HepG2 (cell line): ENCODE data around the gene GCDH. TPM values are rescaled to one million over a fixed set of nuclear protein-coding genes. Genes with fewer than 3 reads are reported as not detected.

Experiments used
- ATAC-seq: fragments of 200-7000 bp; cut with Tn5 transposase; 3 replicates; pipeline ENCODE4 v1.9.1; 2020; ENCODE audit warnings: mild to moderate bottlenecking, moderate library complexity
- BruUV-seq: library from RNA; stranded (reverse); fragments of 400-500 nt; replicated peaks from 2 replicates; lab custom pipeline; 2021; lab: Mats Ljungman, UMichigan
- CTCF ChIA-PET: fragments of 300-600 bp; formaldehyde crosslinking; extraction: SDS; loops from one replicate; lab custom pipeline; 2021; ENCODE audit warnings: low total read pairs, inconsistent platforms, low intra/inter-chr PET ratio; lab: Yijun Ruan, JAX
- POLR2A ChIA-PET: fragments of 350-600 bp; sonication (Branson Sonifier 250); formaldehyde crosslinking; loops from one replicate; lab custom pipeline; 2020; ENCODE audit warnings: antibody characterized with exemption, inconsistent platforms; lab: Yijun Ruan, JAX
- DNase-seq: peaks from one replicate; pipeline ENCODE4 v3.0.0-alpha.2; 2015; ENCODE audit warnings: low spot score
- FAIRE-seq: peaks from 3 replicates; lab custom pipeline; 2011; peaks lifted over from hg19 to GRCh38; lab: Jason Lieb, UNC
- H2AFZ ChIP-seq: one replicate; pipeline ENCODE4 v1.6.1; 2011; ENCODE audit warnings: low read length, inconsistent platforms
- H3K27ac ChIP-seq: fragments of 300-600 bp; 3 replicates; pipeline ENCODE4 v1.8.0; 2011; ENCODE audit warnings: mixed run types, mild to moderate bottlenecking, mixed read lengths, low read length, inconsistent platforms; ENCODE audit not compliant: insufficient read depth; ENCODE audit errors: extremely low read length
- H3K27me3 ChIP-seq, 2 experiments: fragments of 200-600 bp in 1 of 2; 2 replicates in 1 of 2; 3 replicates in 1 of 2; pipeline versions ENCODE4 v1.6.0 to v1.8.0; 2011; ENCODE audit warnings: low read length in 2 of 2, mild to moderate bottlenecking in 2 of 2, moderate library complexity in 2 of 2, inconsistent platforms in 1 of 2; ENCODE audit not compliant: insufficient read depth in 2 of 2, control insufficient read depth in 1 of 2
- H3K36me3 ChIP-seq, 2 experiments: fragments of 200-600 bp in 1 of 2; replicated peaks in 1 of 2; 2 replicates in 1 of 2; 3 replicates in 1 of 2; pipeline versions ENCODE4 v1.5.1 to v1.8.0; 2011; ENCODE audit warnings: low read length in 2 of 2, inconsistent platforms in 1 of 2; ENCODE audit not compliant: insufficient read depth in 2 of 2, control insufficient read depth in 1 of 2
- H3K4me1 ChIP-seq: 2 replicates; pipeline ENCODE4 v1.5.1; 2012; ENCODE audit warnings: low read length, inconsistent platforms; ENCODE audit not compliant: insufficient read depth
- H3K4me2 ChIP-seq: 2 replicates; pipeline ENCODE4 v1.6.0; 2011; ENCODE audit warnings: low read depth, low read length, inconsistent platforms
- H3K4me3 ChIP-seq, 3 experiments: fragments of 200-600 bp in 1 of 3; sonication (generic), shearing (Covaris generic) in 1 of 3; replicated peaks in 1 of 3; 2 replicates each; pipeline ENCODE4 v1.5.1; 2011 to 2016; ENCODE audit warnings: low read length in 3 of 3, inconsistent platforms in 2 of 3, low read depth in 2 of 3, mild to moderate bottlenecking in 2 of 3, control low read depth in 1 of 3, mixed read lengths in 1 of 3; ENCODE audit not compliant: insufficient read depth in 1 of 3
- H3K79me2 ChIP-seq: one replicate; pipeline ENCODE4 v1.6.1; 2011; ENCODE audit warnings: low read length, inconsistent platforms; ENCODE audit not compliant: insufficient read depth
- H3K9ac ChIP-seq: 2 replicates; pipeline ENCODE4 v1.6.0; 2011; ENCODE audit warnings: mild to moderate bottlenecking, low read depth, low read length, inconsistent platforms; ENCODE audit not compliant: insufficient read depth
- H3K9me3 ChIP-seq: 2 replicates; pipeline ENCODE4 v1.5.1; 2012; ENCODE audit warnings: mild to moderate bottlenecking, low read length
- H4K20me1 ChIP-seq: 2 replicates; pipeline ENCODE4 v1.6.0; 2011; ENCODE audit warnings: inconsistent platforms, mild to moderate bottlenecking, low read length, moderate library complexity; ENCODE audit not compliant: insufficient read depth
- CSRNP1 ChIP-seq: sonication (generic); formaldehyde crosslinking; IDR thresholded peaks from 2 replicates; pipeline ENCODE4 v1.8.1; 2023; ENCODE audit warnings: mild to moderate bottlenecking, missing genetic modification reagents
- ELF3 ChIP-seq: IDR thresholded peaks from 2 replicates; pipeline ENCODE4 v1.6.1; 2016; ENCODE audit warnings: missing genetic modification reagents, missing compliant biosample characterization
- MYPOP ChIP-seq: sonication (generic); formaldehyde crosslinking; IDR thresholded peaks from 2 replicates; pipeline ENCODE4 v1.8.1; 2023; ENCODE audit warnings: mild to moderate bottlenecking, moderate library complexity, missing genetic modification reagents
- NCOR1 ChIP-seq: fragments of 200-600 bp; sonication (generic); IDR thresholded peaks from 2 replicates; pipeline ENCODE4 v1.7.0; 2017; ENCODE audit warnings: antibody characterized with exemption, low read length, borderline replicate concordance
- TOPORS ChIP-seq: sonication (generic); formaldehyde crosslinking; IDR thresholded peaks from 2 replicates; pipeline ENCODE4 v1.8.0; 2023; ENCODE audit warnings: mild to moderate bottlenecking, missing genetic modification reagents
- ZFP91 ChIP-seq: sonication (generic); formaldehyde crosslinking; IDR thresholded peaks from 2 replicates; pipeline ENCODE4 v1.9.0; 2022; ENCODE audit warnings: missing genetic modification reagents, mild to moderate bottlenecking, borderline replicate concordance
- ZNF274 ChIP-seq: sonication (generic); formaldehyde crosslinking; IDR thresholded peaks from 2 replicates; pipeline ENCODE4 v1.5.1; 2020; ENCODE audit warnings: mild to moderate bottlenecking, missing genetic modification reagents
- ZNF460 ChIP-seq: sonication (generic); formaldehyde crosslinking; IDR thresholded peaks from 2 replicates; pipeline ENCODE4 v1.5.1; 2020; ENCODE audit warnings: missing genetic modification reagents, mild to moderate bottlenecking, borderline replicate concordance
- ZNF598 ChIP-seq: sonication (generic); formaldehyde crosslinking; IDR thresholded peaks from 2 replicates; pipeline ENCODE4 v1.5.1; 2020; ENCODE audit warnings: mild to moderate bottlenecking, missing genetic modification reagents, borderline replicate concordance
- ZNF761 ChIP-seq: sonication (generic); formaldehyde crosslinking; conservative IDR thresholded peaks from 2 replicates; pipeline ENCODE4 v1.4.0; 2020; ENCODE audit warnings: mild to moderate bottlenecking, missing genetic modification reagents
- WGBS: methylation state at CpG from one replicate; pipeline ENCODE4 v1.1.6; 2017; ENCODE audit warnings: low lambda C conversion rate; 5-methylcytosine and 5-hydroxymethylcytosine counted together
- in situ Hi-C: cut with HindIII; loops from 2 replicates; pipeline ENCODE4 v1.10.0; 2017; ENCODE audit warnings: low pct_unique_long_range_greater_than_20kb; ENCODE audit not compliant: extremely low pct_ligation_motif_present
- intact Hi-C: fragments of 100-400 bp; cut with micrococcal nuclease; formaldehyde crosslinking; loops from one replicate; pipeline ENCODE4 v1.10.0; 2022; ENCODE audit not compliant: unreplicated experiment
- polyA plus RNA-seq, 8 experiments: library from polyadenylated mRNA; depleted of rRNA in 3 of 8; stranded (reverse) in 7 of 8; unstranded in 1 of 8; fragments of >200 nt; fragmentation: Illumina TruSeq in 4 of 8; extraction: Trizol in 4 of 8; gene quantifications; 2 replicates each; pipeline versions ENCODE4 v1.2.1 to v1.2.3, GENCODE V29; 2011 to 2016; ENCODE audit warnings: low read depth in 4 of 8, missing spikeins in 1 of 8, mixed read lengths in 1 of 8; ENCODE audit not compliant: insufficient read depth in 1 of 8
- total RNA-seq, 5 experiments: library from RNA; depleted of rRNA; stranded (reverse); fragments of >200 nt; fragmentation: Illumina TruSeq; extraction: Trizol; gene quantifications; 2 replicates each; pipeline ENCODE4 v1.2.3, GENCODE V29; 2016; ENCODE audit warnings: low read depth in 1 of 5
- TF ChIP-seq, protein P1 (sequence below): sonication (generic); formaldehyde crosslinking; IDR thresholded peaks from 2 replicates; pipeline ENCODE4 v1.5.0; 2020; ENCODE audit warnings: mild to moderate bottlenecking, missing genetic modification reagents

GCDH gene
- total and polyA plus RNA-seq, 2 of the 13 experiments (the other 11 are each of a cell fraction or from before 2014, with no cell fraction given): 15.1 to 38.0 TPM

DNA sequence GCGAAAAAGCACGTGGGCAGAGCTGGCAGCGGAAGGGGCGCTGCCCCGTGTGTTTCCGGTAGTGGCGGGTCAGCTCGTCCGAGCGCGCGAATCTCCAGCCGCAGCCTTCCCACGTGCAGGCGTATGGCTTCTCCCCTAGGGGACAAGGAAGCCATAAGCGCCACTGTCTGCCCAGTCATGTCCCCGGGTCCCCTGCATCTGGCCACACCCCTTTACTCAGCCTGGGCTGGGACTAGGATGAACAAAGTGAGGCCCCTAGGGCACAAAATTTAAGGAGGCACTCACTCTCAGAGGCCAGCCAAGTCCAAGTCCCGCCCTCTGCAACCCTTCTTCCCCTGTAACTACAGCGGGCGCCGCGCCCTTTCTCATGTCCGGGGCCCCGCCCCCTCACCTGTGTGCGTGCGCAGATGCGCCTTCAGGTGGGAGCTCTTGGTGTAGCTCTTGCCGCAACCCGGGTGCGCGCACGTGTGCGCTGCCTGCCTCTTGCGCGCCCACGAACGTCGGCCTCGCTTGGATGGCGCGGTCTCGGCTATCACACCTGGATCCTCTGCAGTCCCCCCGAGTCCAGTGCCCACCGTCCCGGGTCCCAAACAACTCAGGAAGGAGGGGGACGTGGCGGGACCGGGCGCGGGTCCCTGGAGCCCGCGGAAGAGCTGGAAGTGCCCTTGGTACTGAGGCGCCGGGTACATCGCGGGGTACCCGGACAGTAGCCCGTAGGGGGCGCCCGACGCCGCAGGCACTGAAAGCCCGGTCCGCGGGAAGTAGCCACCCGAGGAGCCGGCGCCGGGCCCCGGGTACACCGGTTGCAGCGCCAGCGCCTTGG is 5.8 kb upstream of the GCDH start (continued):
- peak; percentile 6; the same call in 1 of the 2 replicates for TF ChIP-seq ZNF598 (CRISPR knock-in tag)
- TF ChIP-seq ZNF460: no peak
- no peak for TF ChIP-seq ZNF761 (CRISPR knock-in tag)
- no peak for TF ChIP-seq ZNF274 (CRISPR knock-in tag)
- TF ChIP-seq ELF3 (CRISPR knock-in tag): peak; percentile 25; the same call in 1 of the 2 replicates

- H2AFZ ChIP-seq: no peak overlapping the region
- peaks cover 13% of the 10 kb centered on the region for H3K9me3 ChIP-seq
- ChIA-PET CTCF (interaction anchor here (1.9 kb wide), 1 partner anchor 79 kb away, joined by 10 read pairs; no protein-coding TSS in a partner anchor), POLR2A (interaction anchor here (0.6 to 1.4 kb wide), 6 partner anchors 13 to 445 kb away, joined by 3 to 6 read pairs (median 3); no protein-coding TSS in a partner anchor)
- no peak overlapping the region for H3K27ac ChIP-seq
- H3K27me3 ChIP-seq: peaks cover 0 to 18% of the 10 kb centered on the region in 2 experiments; a peak in 3 of 5 replicates
- FAIRE-seq: no peak
- intact Hi-C loops: loop anchor here (1.0 kb wide), 1 partner anchor 79 kb away; no protein-coding TSS in a partner anchor
- BruUV-seq: no TSS peak
- peak overlapping the region; percentile 48 to 69 (median 59); a peak in 5 of 6 replicates for H3K4me3 ChIP-seq
- DNase-seq: no peak
- H3K79me2 ChIP-seq: no peaks in the 10 kb centered on the region
- ATAC-seq: peak; percentile 18; the same call in 2 of the 3 replicates
- peaks cover 42% of the 10 kb centered on the region for H3K4me1 ChIP-seq
- in situ Hi-C loops: no loop called here
- 36% methylated on average over 12 of the region's 53 CpGs for whole genome bisulfite sequencing
- peak overlapping the region; percentile 80 for H3K4me2 ChIP-seq
- H3K9ac ChIP-seq: peak overlapping the region; percentile 22; the same call in 1 of the 2 replicates
- no peaks in the 10 kb centered on the region for H4K20me1 ChIP-seq
- H3K36me3 ChIP-seq: no peaks in the 10 kb centered on the region
- TF ChIP-seq TOPORS (CRISPR knock-in tag): 0 out of 2 replicates have a peak, but pooled peaks have one; percentile 25
- no peak for TF ChIP-seq NCOR1
- peak; percentile 53; the same call in 1 of the 2 replicates for TF ChIP-seq ZFP91
- peak; percentile 66; the same call in 1 of the 2 replicates for TF ChIP-seq MYPOP
- TF ChIP-seq, protein P1, sequence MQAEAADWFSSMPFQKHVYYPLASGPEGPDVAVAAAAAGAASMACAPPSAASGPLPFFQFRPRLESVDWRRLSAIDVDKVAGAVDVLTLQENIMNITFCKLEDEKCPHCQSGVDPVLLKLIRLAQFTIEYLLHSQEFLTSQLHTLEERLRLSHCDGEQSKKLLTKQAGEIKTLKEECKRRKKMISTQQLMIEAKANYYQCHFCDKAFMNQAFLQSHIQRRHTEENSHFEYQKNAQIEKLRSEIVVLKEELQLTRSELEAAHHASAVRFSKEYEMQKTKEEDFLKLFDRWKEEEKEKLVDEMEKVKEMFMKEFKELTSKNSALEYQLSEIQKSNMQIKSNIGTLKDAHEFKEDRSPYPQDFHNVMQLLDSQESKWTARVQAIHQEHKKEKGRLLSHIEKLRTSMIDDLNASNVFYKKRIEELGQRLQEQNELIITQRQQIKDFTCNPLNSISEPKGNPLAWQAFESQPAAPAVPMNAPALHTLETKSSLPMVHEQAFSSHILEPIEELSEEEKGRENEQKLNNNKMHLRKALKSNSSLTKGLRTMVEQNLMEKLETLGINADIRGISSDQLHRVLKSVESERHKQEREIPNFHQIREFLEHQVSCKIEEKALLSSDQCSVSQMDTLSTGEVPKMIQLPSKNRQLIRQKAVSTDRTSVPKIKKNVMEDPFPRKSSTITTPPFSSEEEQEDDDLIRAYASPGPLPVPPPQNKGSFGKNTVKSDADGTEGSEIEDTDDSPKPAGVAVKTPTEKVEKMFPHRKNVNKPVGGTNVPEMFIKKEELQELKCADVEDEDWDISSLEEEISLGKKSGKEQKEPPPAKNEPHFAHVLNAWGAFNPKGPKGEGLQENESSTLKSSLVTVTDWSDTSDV (CRISPR knock-in tag): no peak
- 0 out of 2 replicates have a peak, but pooled peaks have one; percentile 28 for TF ChIP-seq CSRNP1 (CRISPR knock-in tag)
These were observed 5.0 kb upstream of the GCDH start for GRCh38 chr19:12885749-12886650.
